ENCODE results near the gene RNF19B. TPM values are rescaled to one million over a fixed set of nuclear protein-coding genes. Genes with fewer than 3 reads are reported as not detected.
"Not testable (repeated sequence)": the region's sequence is repeated elsewhere in the genome, so short reads cannot be mapped to it uniquely, and the experiment has no call there.

The RNF19B gene
- total and polyA plus RNA-seq, 5 experiments from 2014 or later = 0.44 to 21.6 (median 1.8) TPM

DNA sequence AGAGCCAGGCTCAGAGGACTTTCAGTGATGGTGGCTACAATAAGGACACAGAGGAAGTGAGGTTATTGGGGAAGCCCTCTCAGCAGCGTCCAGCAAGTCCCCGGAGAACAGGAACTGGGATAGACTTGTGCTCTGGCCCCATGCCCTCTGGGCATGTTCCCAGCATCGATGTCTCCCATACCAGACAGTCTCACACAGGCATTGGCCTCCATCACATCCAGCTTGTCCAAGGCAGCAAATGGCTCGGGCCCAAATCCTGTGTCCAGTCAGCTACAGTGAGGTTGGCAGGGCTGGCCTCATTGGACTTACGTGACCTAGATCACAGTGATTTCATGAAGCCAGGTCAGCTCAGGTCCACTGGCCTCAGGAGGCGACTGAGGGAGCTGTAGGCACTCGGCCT is 43.8 kb downstream of the RNF19B start:
- H3K36me3 Mint-ChIP-seq = peaks cover 0 to 4% (median 1%) of the 10 kb centered on the region in 3 donors
- peaks cover 47 to 80% (median 65%) of the 10 kb centered on the region in 5 donors for H3K27me3 Mint-ChIP-seq
- H3K4me3 Mint-ChIP-seq = no peak overlapping the region
- DNase-seq (no peak), ATAC-seq (no peak)
- H3K9me3 Mint-ChIP-seq = peaks cover 0 to 4% (median 0%) of the 10 kb centered on the region in 9 donors
- POLR2A ChIA-PET = interaction anchor here (0.5 kb wide), 1 partner anchor 95 kb away, joined by 3 read pairs; no protein-coding TSS in a partner anchor
- peaks cover 18 to 31% (median 22%) of the 10 kb centered on the region in 4 donors for H3K4me1 Mint-ChIP-seq
- no peak overlapping the region for H3K27ac Mint-ChIP-seq

DNA sequence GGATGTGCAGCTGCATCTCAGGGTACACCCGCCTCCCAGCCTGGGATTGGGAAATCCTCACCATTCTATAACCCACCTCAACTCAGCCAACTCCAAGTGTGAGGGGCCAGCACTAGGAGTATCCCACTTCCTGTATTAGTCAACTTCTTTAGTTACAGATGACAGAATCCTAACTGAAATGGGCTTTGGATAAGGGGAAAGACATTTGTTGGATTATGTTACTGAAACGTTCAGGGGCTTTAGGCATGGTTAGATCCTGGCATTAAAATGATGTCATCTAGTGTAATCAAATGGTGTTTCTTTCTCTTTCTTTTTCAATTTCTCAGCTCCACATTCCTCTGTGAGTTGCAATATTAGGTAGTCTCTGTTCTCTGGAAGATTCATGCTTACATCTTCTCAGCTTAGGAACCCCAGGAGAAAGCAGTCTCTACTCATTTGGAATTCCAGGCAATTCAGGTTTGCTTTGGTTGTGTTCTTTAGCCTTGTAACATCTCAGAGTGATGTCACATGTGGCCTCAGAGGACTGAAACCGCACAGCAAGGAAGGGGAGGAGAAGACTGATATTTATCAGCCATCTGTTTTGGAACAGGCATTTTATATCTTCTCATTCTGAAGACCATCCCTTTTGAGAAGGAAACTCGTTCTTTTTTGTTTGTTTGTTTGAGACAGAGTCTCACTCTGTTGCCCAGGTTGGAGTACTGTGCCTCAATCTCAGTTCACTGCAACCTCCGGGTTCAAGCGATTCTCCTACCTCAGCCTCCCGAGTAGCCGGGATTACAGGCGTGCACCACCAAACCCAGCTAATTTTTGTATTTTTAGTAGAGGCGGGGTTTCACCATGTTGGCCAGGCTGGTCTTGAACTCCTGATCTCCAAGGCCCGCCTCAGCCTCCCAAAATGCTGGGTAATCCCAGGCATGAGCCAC is 44.5 kb downstream of the RNF19B start:
- H3K27ac Mint-ChIP-seq = no peak overlapping the region

DNA sequence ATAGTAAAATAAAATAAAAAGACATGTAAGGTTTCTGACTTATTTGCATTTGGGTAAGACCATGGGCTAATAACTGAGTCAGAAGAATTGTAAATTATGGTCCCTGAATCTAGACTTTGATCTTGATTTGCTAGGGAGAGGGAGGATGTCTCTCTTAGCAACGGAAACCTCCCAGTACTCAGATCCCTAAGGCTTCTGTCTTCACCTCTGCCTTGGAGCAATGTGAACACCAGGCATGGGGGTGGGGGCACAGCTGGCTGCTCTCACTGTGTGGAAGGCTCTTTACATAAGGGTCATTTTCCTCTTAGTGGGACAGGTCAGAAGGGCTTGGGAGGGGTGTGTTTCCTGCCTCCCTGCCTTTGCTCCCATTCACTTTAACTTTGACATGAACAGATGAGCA is 46.4 kb downstream of the RNF19B start:
- no peaks in the 10 kb centered on the region for H3K9me3 Mint-ChIP-seq
- peaks cover 29 to 68% (median 47%) of the 10 kb centered on the region in 5 donors for H3K27me3 Mint-ChIP-seq
- ATAC-seq (no peak), DNase-seq (no peak)
- no peaks in the 10 kb centered on the region for H3K36me3 Mint-ChIP-seq
- POLR2A ChIA-PET = no interaction called here
- H3K4me1 Mint-ChIP-seq = peaks cover 4 to 6% (median 5%) of the 10 kb centered on the region in 4 donors
- H3K27ac Mint-ChIP-seq = no peak overlapping the region
- no peak overlapping the region for H3K4me3 Mint-ChIP-seq

More for the DNA sequence above, 44.5 kb downstream of the RNF19B start:
- Mint-ChIP-seq H3K9me3 (peaks cover 0 to 4% (median 0%) of the 10 kb centered on the region in 9 donors), H3K36me3 (peaks cover 0 to 4% (median 1%) of the 10 kb centered on the region in 3 donors), H3K4me3 (no peak overlapping the region), H3K4me1 (peaks cover 11 to 23% (median 15%) of the 10 kb centered on the region in 4 donors), H3K27me3 (peaks cover 39 to 80% (median 61%) of the 10 kb centered on the region in 5 donors)
- POLR2A ChIA-PET = no interaction called here
- DNase-seq = no peak
- ATAC-seq = no peak

DNA sequence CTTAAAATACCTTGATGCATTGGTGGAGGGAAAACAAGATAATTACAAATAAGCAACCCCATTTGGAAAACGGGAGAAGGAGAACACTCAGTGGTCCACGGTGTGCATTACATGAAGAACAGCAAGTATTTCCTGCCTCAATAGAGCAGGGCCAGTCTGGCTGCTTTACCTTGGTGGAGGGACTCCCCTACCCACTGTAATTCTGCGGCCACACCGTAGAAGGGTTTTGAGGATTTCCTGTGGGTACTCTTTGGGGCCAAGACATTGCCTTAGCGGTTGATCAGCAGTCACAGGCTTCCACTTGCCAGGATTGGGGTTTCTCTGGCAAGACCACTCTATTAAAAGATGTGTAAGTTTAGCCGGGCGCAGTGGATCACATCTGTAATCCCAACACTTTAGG is 47.1 kb downstream of the RNF19B start:
- ATAC-seq = peak in 1 of 2 donors; percentile 45
- Mint-ChIP-seq H3K4me1 (peaks cover 4 to 6% (median 5%) of the 10 kb centered on the region in 4 donors), H3K27me3 (peaks cover 23 to 62% (median 40%) of the 10 kb centered on the region in 5 donors), H3K36me3 (no peaks in the 10 kb centered on the region), H3K9me3 (no peaks in the 10 kb centered on the region), H3K27ac (no peak overlapping the region), H3K4me3 (no peak overlapping the region)
- DNase-seq = no peak
- POLR2A ChIA-PET = interaction anchor here (0.6 kb wide), 1 partner anchor 338 kb away, joined by 3 read pairs; no protein-coding TSS in a partner anchor

DNA sequence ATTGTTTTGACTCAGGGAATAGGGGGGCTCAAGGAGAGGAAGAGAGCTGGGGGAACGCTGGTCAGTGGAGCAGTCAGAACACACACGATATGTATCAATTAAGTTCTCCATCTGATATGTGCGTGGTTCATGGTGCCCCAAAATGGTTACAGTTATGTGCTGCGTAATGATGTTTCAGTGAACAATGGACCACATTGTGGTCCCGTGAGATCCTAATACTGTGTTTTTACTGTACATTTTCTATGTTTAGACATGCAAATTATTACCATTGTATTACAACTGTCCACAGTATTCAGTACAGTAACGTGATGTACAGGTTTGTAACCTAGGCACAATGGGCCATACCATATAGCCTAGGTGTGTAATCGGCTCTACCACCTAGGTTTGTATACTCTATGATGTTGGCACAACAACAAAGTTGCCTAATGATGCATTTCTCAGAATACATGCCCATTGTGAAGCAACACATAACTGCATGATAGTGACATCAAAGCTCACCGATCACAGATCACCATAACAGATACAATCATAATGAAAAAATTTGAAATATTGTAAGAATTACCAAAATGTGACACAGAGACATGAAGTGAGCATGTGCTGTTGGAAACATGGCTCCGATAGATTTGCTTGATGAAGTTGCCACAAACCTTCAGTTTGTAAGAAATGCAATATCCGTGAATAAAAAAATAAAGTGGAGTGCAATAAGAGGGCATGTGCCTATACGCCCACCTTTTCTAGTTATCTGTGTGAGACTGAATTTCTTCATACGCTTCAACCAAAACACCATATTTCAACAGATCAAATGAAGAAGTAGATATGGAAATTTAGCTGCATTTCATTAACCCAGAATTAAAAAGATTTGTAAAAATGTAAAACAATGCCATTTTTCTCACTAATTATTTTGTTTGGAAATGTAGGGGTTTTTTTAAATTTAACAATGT is 48.6 kb downstream of the RNF19B start:
- ATAC-seq (no peak), DNase-seq (no peak)
- peaks cover 16 to 47% (median 32%) of the 10 kb centered on the region in 5 donors for H3K27me3 Mint-ChIP-seq
- H3K4me3 Mint-ChIP-seq = no peak overlapping the region
- no peaks in the 10 kb centered on the region for H3K36me3 Mint-ChIP-seq
- no peaks in the 10 kb centered on the region for H3K9me3 Mint-ChIP-seq
- H3K4me1 Mint-ChIP-seq = peaks cover 4 to 6% (median 5%) of the 10 kb centered on the region in 4 donors
- H3K27ac Mint-ChIP-seq = no peak overlapping the region
- POLR2A ChIA-PET = no interaction called here

DNA sequence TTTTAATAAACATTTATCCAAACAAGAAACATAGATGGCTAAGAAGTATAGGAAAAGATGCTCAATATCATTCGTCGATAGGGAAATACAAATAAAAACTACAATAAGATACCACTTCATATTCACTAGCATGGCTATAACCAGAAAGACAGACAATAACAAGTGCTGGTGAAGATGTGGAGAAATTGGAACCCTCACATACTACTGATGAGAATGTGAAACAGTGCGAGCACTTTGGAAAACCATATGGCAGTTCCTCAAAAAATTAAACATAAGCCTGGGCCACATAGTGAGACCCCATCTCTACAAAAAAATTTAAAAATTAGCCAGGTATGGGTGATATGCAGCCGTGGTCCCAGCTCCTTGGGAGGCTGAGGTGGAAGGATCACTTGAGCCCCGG is 54.3 kb downstream of the RNF19B start:
- no peak overlapping the region for H3K4me3 Mint-ChIP-seq
- ATAC-seq (no peak), DNase-seq (no peak)
- H3K4me1 Mint-ChIP-seq = no peaks in the 10 kb centered on the region
- H3K27me3 Mint-ChIP-seq = peaks cover 2 to 9% (median 4%) of the 10 kb centered on the region in 5 donors
- H3K27ac Mint-ChIP-seq = no peak overlapping the region
- H3K9me3 Mint-ChIP-seq = peaks cover 0 to 3% (median 0%) of the 10 kb centered on the region in 9 donors
- H3K36me3 Mint-ChIP-seq = peaks cover 0 to 3% (median 0%) of the 10 kb centered on the region in 3 donors
- POLR2A ChIA-PET = no interaction called here

DNA sequence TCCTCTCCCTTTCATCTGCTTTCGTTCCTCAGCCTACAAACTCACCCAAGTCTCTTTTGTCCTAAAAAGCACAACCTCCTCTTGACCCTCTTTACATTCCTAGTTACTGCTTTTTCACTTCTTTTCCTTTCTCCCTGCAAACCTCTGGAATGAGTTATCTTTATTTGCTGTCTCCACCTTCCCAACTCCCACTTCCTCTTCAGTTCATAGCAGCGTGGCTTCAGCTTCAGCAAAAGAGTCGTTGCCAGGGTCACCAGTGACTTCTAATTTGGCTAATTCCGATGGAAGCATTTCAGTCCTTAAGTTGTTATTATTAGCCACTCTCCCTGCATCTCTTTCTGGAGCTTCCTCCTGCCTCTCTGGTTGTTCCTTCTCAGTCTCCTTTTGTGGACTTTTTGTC is 57.2 kb downstream of the RNF19B start:
- POLR2A ChIA-PET = no interaction called here

DNA sequence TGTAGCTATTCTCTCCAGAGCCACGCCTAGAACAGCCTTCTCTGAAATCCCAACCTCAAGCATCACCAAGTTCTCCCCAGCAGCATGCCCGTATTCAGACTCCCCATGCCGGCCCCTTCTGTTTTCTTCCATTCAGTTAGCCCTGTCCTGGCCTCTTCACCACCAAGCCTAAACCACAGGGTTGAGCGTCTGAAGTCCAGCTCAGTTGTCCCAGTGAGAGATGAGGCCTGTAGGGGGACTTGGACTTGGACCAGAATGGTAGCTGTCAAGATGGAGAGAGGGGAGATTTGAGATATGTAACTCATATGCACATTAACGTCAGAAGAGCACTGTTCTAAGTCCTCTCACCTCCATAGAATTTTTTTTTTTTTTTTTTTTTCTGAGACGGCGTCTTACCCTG is 58.0 kb downstream of the RNF19B start:
- no peak for DNase-seq
- POLR2A ChIA-PET = no interaction called here
- Mint-ChIP-seq H3K27me3 (peaks cover 5 to 21% (median 17%) of the 10 kb centered on the region in 5 donors), H3K27ac (no peak overlapping the region), H3K4me3 (no peak overlapping the region), H3K9me3 (peaks cover 0 to 3% (median 0%) of the 10 kb centered on the region in 9 donors), H3K36me3 (peaks cover 0 to 4% (median 3%) of the 10 kb centered on the region in 3 donors), H3K4me1 (peaks cover 3 to 5% (median 4%) of the 10 kb centered on the region in 4 donors)
- ATAC-seq = no peak

More for the DNA sequence above, 57.2 kb downstream of the RNF19B start:
- peaks cover 0 to 3% (median 0%) of the 10 kb centered on the region in 9 donors for H3K9me3 Mint-ChIP-seq
- no peak overlapping the region for H3K4me3 Mint-ChIP-seq
- peaks cover 0 to 3% (median 0%) of the 10 kb centered on the region in 3 donors for H3K36me3 Mint-ChIP-seq
- peaks cover 2 to 15% (median 11%) of the 10 kb centered on the region in 5 donors for H3K27me3 Mint-ChIP-seq
- no peak for ATAC-seq
- no peak overlapping the region for H3K27ac Mint-ChIP-seq
- peaks cover 0 to 2% (median 0%) of the 10 kb centered on the region in 4 donors for H3K4me1 Mint-ChIP-seq
- DNase-seq = no peak

DNA sequence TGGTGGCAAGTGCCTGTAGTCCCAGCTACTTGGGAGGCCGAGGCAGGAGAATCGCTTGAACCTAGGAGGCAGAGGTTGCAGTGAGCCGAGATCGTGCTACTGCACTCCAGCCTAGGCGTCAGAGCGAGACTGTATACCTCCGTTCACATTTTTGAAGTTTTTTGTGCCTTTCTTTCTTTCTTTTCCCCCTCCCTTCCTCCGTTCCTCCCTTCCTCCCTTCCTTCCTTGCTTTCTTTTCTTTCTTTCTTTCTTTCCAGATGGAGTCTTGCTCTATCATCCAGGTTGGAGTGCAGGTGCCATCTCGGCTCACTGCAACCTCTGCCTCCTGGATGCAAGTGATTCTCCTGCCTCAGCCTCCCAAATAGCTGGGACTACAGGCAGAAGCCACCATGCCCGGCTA is 59.0 kb downstream of the RNF19B start:
- DNase-seq, H3K27ac Mint-ChIP-seq, H3K4me1 Mint-ChIP-seq, H3K36me3 Mint-ChIP-seq, POLR2A ChIA-PET, H3K4me3 Mint-ChIP-seq, ATAC-seq, H3K9me3 Mint-ChIP-seq: not testable (repeated sequence)
- peaks cover 5 to 26% (median 22%) of the 10 kb centered on the region in 5 donors for H3K27me3 Mint-ChIP-seq

DNA sequence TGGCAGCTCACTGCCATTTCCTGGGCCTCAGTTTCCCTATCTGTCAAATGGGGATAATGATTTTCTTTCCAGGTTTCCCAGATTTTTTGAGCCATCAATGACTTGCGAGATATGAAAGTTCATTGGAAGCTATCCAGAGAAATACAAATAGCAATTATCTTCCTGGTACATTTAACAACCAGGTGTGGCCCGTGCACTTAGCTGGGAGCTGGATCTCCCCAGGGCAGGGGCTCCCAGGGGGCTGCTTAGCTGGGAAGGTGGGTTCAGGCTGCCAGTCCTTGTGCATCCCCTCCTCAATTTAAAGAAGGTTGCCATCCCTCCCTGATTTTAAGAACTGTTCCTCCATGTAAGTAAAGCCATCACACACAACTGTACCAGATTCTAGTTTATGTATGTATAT is 59.8 kb downstream of the RNF19B start:
- Mint-ChIP-seq H3K27ac (peak overlapping the region in 1 of 10 donors; percentile 32), H3K27me3 (peaks cover 5 to 31% (median 24%) of the 10 kb centered on the region in 5 donors), H3K36me3 (peaks cover 0 to 8% (median 0%) of the 10 kb centered on the region in 3 donors), H3K9me3 (no peaks in the 10 kb centered on the region), H3K4me3 (no peak overlapping the region), H3K4me1 (peaks cover 5 to 11% (median 9%) of the 10 kb centered on the region in 4 donors)
- no peak for DNase-seq
- POLR2A ChIA-PET = interaction anchor here (0.7 kb wide), 1 partner anchor 77 kb away, joined by 3 read pairs; no protein-coding TSS in a partner anchor
- no peak for ATAC-seq

DNA sequence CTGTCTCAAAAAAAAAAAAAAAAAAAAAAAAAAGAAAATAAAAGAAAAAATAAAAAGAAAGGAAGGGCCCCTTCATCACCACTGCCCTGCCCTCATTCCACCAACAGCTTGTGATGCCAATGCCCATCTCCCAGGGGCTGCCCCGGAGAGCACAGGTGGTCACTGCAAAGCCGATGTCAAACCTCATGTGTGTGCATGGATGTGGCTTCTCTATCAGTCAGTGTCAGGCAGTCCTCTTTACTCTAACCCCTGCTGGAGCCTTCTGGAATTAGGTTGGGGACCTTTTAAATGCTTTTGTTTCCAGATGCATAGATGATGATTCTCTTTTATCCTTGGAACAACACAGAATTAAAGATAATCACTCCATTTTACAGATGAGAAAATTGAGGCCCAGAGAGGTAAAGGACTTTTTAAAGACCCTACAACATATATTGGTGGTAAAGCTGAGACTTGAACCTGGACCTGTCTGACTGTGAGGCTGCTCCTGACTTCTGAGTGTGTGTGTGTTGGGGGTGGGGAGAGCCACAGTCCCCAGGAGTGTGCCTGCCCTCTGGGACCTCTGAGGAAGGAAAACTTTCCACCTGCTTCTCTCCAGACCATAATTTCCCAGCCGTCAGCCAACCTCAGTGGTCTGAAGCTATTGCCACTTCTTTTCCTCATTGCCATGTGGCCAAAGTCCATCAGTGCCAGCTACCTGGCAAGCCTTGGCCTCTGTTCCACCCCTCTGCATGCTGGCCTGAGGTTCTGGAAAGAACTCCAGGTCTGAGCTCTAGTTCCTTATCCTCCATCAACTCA is 60.4 kb downstream of the RNF19B start:
- Mint-ChIP-seq H3K4me1 (peaks cover 5 to 11% (median 9%) of the 10 kb centered on the region in 4 donors), H3K27me3 (peaks cover 8 to 37% (median 29%) of the 10 kb centered on the region in 5 donors), H3K9me3 (no peaks in the 10 kb centered on the region), H3K36me3 (peaks cover 0 to 8% (median 0%) of the 10 kb centered on the region in 3 donors), H3K27ac (peak overlapping the region in 1 of 10 donors; percentile 32), H3K4me3 (peak overlapping the region in 2 of 10 donors; percentile 14 to 26)
- POLR2A ChIA-PET = interaction anchor here (0.7 kb wide), 1 partner anchor 156 kb away, joined by 4 read pairs; no protein-coding TSS in a partner anchor
- DNase-seq (no peak), ATAC-seq (no peak)

Data from naive thymus-derived CD8-positive, alpha-beta T cell (primary cell).